Right lobe of liver (tissue), 6 donors: ENCODE data around the gene SMIM31. TPM values are rescaled to one million over a fixed set of nuclear protein-coding genes. Genes with fewer than 3 reads are reported as not detected.

Experiments used
- ATAC-seq, 4 donors: fragments of 200-7000 bp; cut with Tn5 transposase; one replicate each; pipeline ENCODE4 v1.9.1; 2020; ENCODE audit warnings: mild to moderate bottlenecking in 4 of 4, moderate library complexity in 4 of 4
- DNase-seq, 3 donors: peaks; one replicate each; pipeline ENCODE4 v3.0.0-alpha.2; 2020
- H3K27ac ChIP-seq, 3 donors: fragments of 200-600 bp; one replicate each; pipeline ENCODE4 v1.8.0; 2022
- H3K27me3 ChIP-seq, 2 donors: fragments of 200-600 bp; one replicate each; pipeline ENCODE4 v1.8.0; 2022
- H3K36me3 ChIP-seq, 4 donors: fragments of 200-600 bp; sonication (generic) in 1 of 4; one replicate each; pipeline versions ENCODE4 v1.5.1 to v1.8.0; 2017 to 2022; ENCODE audit warnings: control low read depth in 1 of 4
- H3K4me1 ChIP-seq, 4 donors: fragments of 200-600 bp; sonication (generic) in 1 of 4; one replicate each; pipeline versions ENCODE4 v1.5.1 to v1.8.0; 2017 to 2022; ENCODE audit warnings: control low read depth in 1 of 4
- H3K4me3 ChIP-seq, 3 donors: fragments of 200-600 bp; one replicate each; pipeline ENCODE4 v1.8.0; 2022
- H3K9me3 ChIP-seq, 4 donors: fragments of 200-600 bp; sonication (generic) in 1 of 4; one replicate each; pipeline versions ENCODE4 v1.5.1 to v1.8.0; 2017 to 2022; ENCODE audit warnings: control low read depth in 1 of 4
- CTCF ChIP-seq, 4 donors: fragments of 200-600 bp in 3 of 4; fragments of 450-650 bp in 1 of 4; IDR thresholded peaks; one replicate each; pipeline versions ENCODE4 v1.5.1 to v1.8.0; 2016 to 2022; ENCODE audit warnings: antibody characterized with exemption in 4 of 4, mild to moderate bottlenecking in 2 of 4
- POLR2A ChIP-seq: fragments of 450-650 bp; IDR thresholded peaks from one replicate; pipeline ENCODE4 v1.6.1; 2017; ENCODE audit warnings: antibody characterized with exemption, mild to moderate bottlenecking
- WGBS: methylation state at CpG from one replicate; pipeline ENCODE4 v1.1.6; 2018; ENCODE audit warnings: low coverage, low lambda C conversion rate; ENCODE audit not compliant: insufficient coverage; ENCODE audit errors: missing lambda C conversion rate; 5-methylcytosine and 5-hydroxymethylcytosine counted together
- intact Hi-C, 2 donors: fragments of 100-400 bp; cut with DNase I; formaldehyde crosslinking; loops; one replicate each; pipeline versions ENCODE4 v1.11.2 to v1.14.1; 2022
- total RNA-seq, 6 experiments: library from RNA; depleted of rRNA in 2 of 6; stranded (reverse); fragments of >200 nt in 2 of 6; fragmentation: NEBNext Ultra II Directional in 3 of 6; extraction: Animal tissue kit (Norgen Biotek cat#: 25700) in 3 of 6; gene quantifications; one replicate each; pipeline versions ENCODE4 v1.1.0 to v1.2.4, GENCODE V29; 2016 to 2023
- donor health status: DM: no; HTN: yes; CAD: no.
- donor health status: DM: no; HTN: no; CAD: no.
- donor health status: DM: no; HTN: no; CAD: no.
- donor health status: DM: no; HTN: yes; CAD: no.
- donor health status: DM: no; HTN: yes; CAD: no.

Gene SMIM31
- total RNA-seq, 6 experiments from 2014 or later, result 0.71 TPM; not detected in 5

- whole genome bisulfite sequencing, result 27% methylated on average over 4 of the region's 5 CpGs
- TF ChIP-seq POLR2A, result no peak
- no peak for TF ChIP-seq CTCF (IDR thresholded peaks at IDR 0.05)
- peaks cover 0 to 17% (median 4%) of the 10 kb centered on the region in 4 donors for H3K4me1 ChIP-seq
- ATAC-seq (peak in 2 of 4 donors; percentile 7 to 46), DNase-seq (no peak)
- intact Hi-C loops, result loop anchor here in 1 of 2 donors (10.0 kb wide), 1 partner anchor 324 kb away; no protein-coding TSS in a partner anchor
- no peaks in the 10 kb centered on the region for H3K36me3 ChIP-seq
- no peaks in the 10 kb centered on the region for H3K9me3 ChIP-seq
- no peak overlapping the region for H3K4me3 ChIP-seq
- H3K27me3 ChIP-seq, result no peaks in the 10 kb centered on the region
- no peak overlapping the region for H3K27ac ChIP-seq
Measured at GRCh38 chr4:164771088-164771487, 17.2 kb downstream of the SMIM31 start.

- DNase-seq (no peak), ATAC-seq (no peak)
- intact Hi-C loops, result loop anchor here in 1 of 2 donors (10.0 kb wide), 1 partner anchor 323 kb away; no protein-coding TSS in a partner anchor
- H3K4me1 ChIP-seq, result peaks cover 0 to 17% (median 4%) of the 10 kb centered on the region in 4 donors
- H3K4me3 ChIP-seq, result no peak overlapping the region
- TF ChIP-seq POLR2A (no peak), CTCF (IDR thresholded peaks at IDR 0.05) (no peak)
- no peaks in the 10 kb centered on the region for H3K27me3 ChIP-seq
- 74% methylated on average over 6 of the region's 7 CpGs for WGBS
- no peaks in the 10 kb centered on the region for H3K36me3 ChIP-seq
- no peaks in the 10 kb centered on the region for H3K9me3 ChIP-seq
- no peak overlapping the region for H3K27ac ChIP-seq
Measured at GRCh38 chr4:164772076-164772475, 18.1 kb downstream of the SMIM31 start.

GRCh38 chr4:164779080-164779479, 25.1 kb downstream of the SMIM31 start:
- intact Hi-C loops, result loop anchor here in 1 of 2 donors (10.0 kb wide), 1 partner anchor 316 kb away; no protein-coding TSS in a partner anchor
- no peaks in the 10 kb centered on the region for H3K36me3 ChIP-seq
- H3K27ac ChIP-seq, result no peak overlapping the region
- H3K4me1 ChIP-seq, result no peaks in the 10 kb centered on the region
- 82% methylated on average over 7 of the region's 7 CpGs for WGBS
- no peak overlapping the region for H3K4me3 ChIP-seq
- H3K9me3 ChIP-seq, result no peaks in the 10 kb centered on the region
- TF ChIP-seq CTCF (IDR thresholded peaks at IDR 0.05), result no peak
- TF ChIP-seq POLR2A, result no peak
- no peak for ATAC-seq
- no peak for DNase-seq
- H3K27me3 ChIP-seq, result no peaks in the 10 kb centered on the region

GRCh38 chr4:164779811-164780216, 25.9 kb downstream of the SMIM31 start:
- Histone ChIP-seq H3K4me1 (no peaks in the 10 kb centered on the region), H3K36me3 (no peaks in the 10 kb centered on the region), H3K27me3 (no peaks in the 10 kb centered on the region), H3K4me3 (no peak overlapping the region), H3K9me3 (no peaks in the 10 kb centered on the region), H3K27ac (no peak overlapping the region)
- DNase-seq, result no peak
- intact Hi-C loops, result loop anchor here in 1 of 2 donors (10.0 kb wide), 1 partner anchor 315 kb away; no protein-coding TSS in a partner anchor
- ATAC-seq, result peak; percentile 66 to 85 (median 78)
- 55% methylated on average over 7 of the region's 7 CpGs for WGBS
- TF ChIP-seq CTCF (IDR thresholded peaks at IDR 0.05), result peak; percentile 63 to 77 (median 70)
- TF ChIP-seq POLR2A, result no peak
